Measurements from ENCODE around the gene CLCN5. TPM values are rescaled to one million over a fixed set of nuclear protein-coding genes. Genes with fewer than 3 reads are reported as not detected.

Gene CLCN5
- total and polyA plus RNA-seq, 10 of the 15 experiments (the other 5 are each of a cell fraction or from before 2014, with no cell fraction given), result 0.33 to 3.8 (median 2.6) TPM

GRCh38 chrX:50068285-50068563, 145.8 kb downstream of the CLCN5 start:
- ATAC-seq, result no peak
- intact Hi-C loops (cut with micrococcal nuclease; ENCODE audit: unreplicated experiment), result no loop called here
- no peak overlapping the region for H3K9ac ChIP-seq (ENCODE audit: control insufficient read depth, insufficient read depth, low read length)

More at GRCh38 chrX:50068285-50068563, 145.8 kb downstream of the CLCN5 start:
- no TSS peak for BruUV-seq (replicated peaks)
- POLR2A ChIA-PET, result no interaction called here
- Histone ChIP-seq H2AFZ (ENCODE audit: control insufficient read depth, low read depth, low read length) (no peak overlapping the region), H3K36me3 (ENCODE audit: control insufficient read depth in 2 of 2, insufficient read depth in 2 of 2, low read length in 1 of 2) (no peaks in the 10 kb centered on the region), H4K20me1 (ENCODE audit: control insufficient read depth, insufficient read depth) (no peaks in the 10 kb centered on the region), H3K4me3 (no peak overlapping the region), H3K79me2 (ENCODE audit: control insufficient read depth, insufficient read depth, low read length) (no peaks in the 10 kb centered on the region), H3K27ac (ENCODE audit: control insufficient read depth, insufficient read depth) (no peak overlapping the region), H3K27me3 (replicated peaks in 1 of 2; ENCODE audit: control insufficient read depth in 2 of 2, insufficient read depth in 2 of 2, low read length in 1 of 2) (no peaks in the 10 kb centered on the region), H3K9me3 (replicated peaks; ENCODE audit: control insufficient read depth, insufficient read depth, low read length) (no peaks in the 10 kb centered on the region), H3K4me2 (ENCODE audit: control insufficient read depth, insufficient read depth) (no peak overlapping the region), H3K4me1 (ENCODE audit: control insufficient read depth, insufficient read depth, low read length) (no peaks in the 10 kb centered on the region)
- in situ Hi-C loops (cut with MboI), result no loop called here
- CTCF ChIA-PET, result interaction anchor here (0.6 to 0.7 kb wide), 2 partner anchors 15 to 137 kb away, joined by 3 to 4 read pairs; partner anchors contain the start of gene CCNB3
- RAD21 ChIA-PET (ENCODE audit: unreplicated experiment), result no interaction called here
- TF ChIP-seq SP1 (IDR thresholded peaks at IDR 0.05; ENCODE audit: low read depth, low read length) (no peak), TAF1 (IDR thresholded peaks at IDR 0.05; ENCODE audit: borderline replicate concordance, low read depth, low read length) (no peak), NFIC (IDR thresholded peaks at IDR 0.05; ENCODE audit: low read depth, low read length) (no peak), GATAD2B (conservative IDR thresholded peaks at IDR 0.05; ENCODE audit: low read depth) (no peak), ATF2 (IDR thresholded peaks at IDR 0.05; ENCODE audit: low read length) (no peak), EP300 (IDR thresholded peaks at IDR 0.05; ENCODE audit: borderline replicate concordance in 1 of 2, control insufficient read depth in 1 of 2, low read depth in 2 of 2, low read length in 2 of 2) (no peak)
- TF ChIP-seq, protein P1, sequence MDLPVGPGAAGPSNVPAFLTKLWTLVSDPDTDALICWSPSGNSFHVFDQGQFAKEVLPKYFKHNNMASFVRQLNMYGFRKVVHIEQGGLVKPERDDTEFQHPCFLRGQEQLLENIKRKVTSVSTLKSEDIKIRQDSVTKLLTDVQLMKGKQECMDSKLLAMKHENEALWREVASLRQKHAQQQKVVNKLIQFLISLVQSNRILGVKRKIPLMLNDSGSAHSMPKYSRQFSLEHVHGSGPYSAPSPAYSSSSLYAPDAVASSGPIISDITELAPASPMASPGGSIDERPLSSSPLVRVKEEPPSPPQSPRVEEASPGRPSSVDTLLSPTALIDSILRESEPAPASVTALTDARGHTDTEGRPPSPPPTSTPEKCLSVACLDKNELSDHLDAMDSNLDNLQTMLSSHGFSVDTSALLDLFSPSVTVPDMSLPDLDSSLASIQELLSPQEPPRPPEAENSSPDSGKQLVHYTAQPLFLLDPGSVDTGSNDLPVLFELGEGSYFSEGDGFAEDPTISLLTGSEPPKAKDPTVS (IDR thresholded peaks at IDR 0.05; ENCODE audit: low read depth, low read length), result no peak
- DNase-seq (ENCODE audit: low read depth, low spot score) (no peak), FAIRE-seq (no peak)
- 28% methylated on average over 2 of the region's 2 CpGs for WGBS (ENCODE audit: insufficient coverage, insufficient replicate concordance, low lambda C conversion rate, missing lambda C conversion rate)
- SMC1A ChIA-PET (ENCODE audit: uncharacterized antibody, unreplicated experiment), result no interaction called here
